GM23338 (cell line): ENCODE measurements around the gene NDST1. TPM values are rescaled to one million over a fixed set of nuclear protein-coding genes. Genes with fewer than 3 reads are reported as not detected.

Source experiments
- ATAC-seq: fragments of 200-7000 bp; cut with Tn5 transposase; 3 replicates; pipeline ENCODE4 v1.9.1; 2020
- DNase-seq: peaks from one replicate; pipeline ENCODE4 v3.0.0-alpha.2; 2015; ENCODE audit warnings: low spot score
- H2AFZ ChIP-seq: fragments of 200-600 bp; sonication (generic); 2 replicates; pipeline ENCODE4 v1.8.0; 2016; ENCODE audit warnings: antibody characterized with exemption, mild to moderate bottlenecking, moderate library complexity
- H3F3A ChIP-seq: fragments of 200-600 bp; sonication (generic); replicated peaks from 2 replicates; pipeline ENCODE4 v1.8.0; 2017; ENCODE audit warnings: antibody characterized with exemption, mixed run types, low read depth
- H3K27ac ChIP-seq: fragments of 200-600 bp; sonication (generic); 2 replicates; pipeline ENCODE4 v1.6.1; 2016; ENCODE audit warnings: low read depth
- H3K27me3 ChIP-seq: fragments of 200-600 bp; sonication (generic); 2 replicates; pipeline ENCODE4 v1.8.0; 2016; ENCODE audit warnings: mild to moderate bottlenecking, mixed run types, moderate library complexity; ENCODE audit not compliant: insufficient read depth
- H3K36me3 ChIP-seq: fragments of 200-600 bp; sonication (generic); 2 replicates; pipeline ENCODE4 v1.8.0; 2016; ENCODE audit warnings: mild to moderate bottlenecking; ENCODE audit not compliant: insufficient read depth
- H3K4me1 ChIP-seq: fragments of 200-600 bp; sonication (generic); 2 replicates; pipeline ENCODE4 v1.8.0; 2016; ENCODE audit warnings: mild to moderate bottlenecking, moderate library complexity; ENCODE audit not compliant: insufficient read depth
- H3K4me2 ChIP-seq: fragments of 200-600 bp; sonication (generic); 2 replicates; pipeline ENCODE4 v1.7.1; 2017; ENCODE audit warnings: mixed run types
- H3K4me3 ChIP-seq: fragments of 200-600 bp; sonication (generic); 2 replicates; pipeline ENCODE4 v1.6.1; 2016; ENCODE audit warnings: mixed run types
- H3K79me2 ChIP-seq: fragments of 200-600 bp; sonication (generic); replicated peaks from 2 replicates; pipeline ENCODE4 v1.8.0; 2017; ENCODE audit warnings: mild to moderate bottlenecking; ENCODE audit not compliant: insufficient read depth
- H3K9me2 ChIP-seq: fragments of 200-600 bp; sonication (generic); 2 replicates; pipeline ENCODE4 v1.8.0; 2017; ENCODE audit not compliant: insufficient read depth
- H4K20me1 ChIP-seq: fragments of 200-600 bp; sonication (generic); replicated peaks from 2 replicates; pipeline ENCODE4 v1.8.0; 2017; ENCODE audit warnings: mild to moderate bottlenecking; ENCODE audit not compliant: insufficient read depth
- H3K27ac Mint-ChIP-seq: 2 replicates; pipeline ENCODE4 v1.8.0; 2020; ENCODE audit warnings: inconsistent platforms, mild to moderate bottlenecking, moderate library complexity, mixed read lengths
- H3K27me3 Mint-ChIP-seq: 3 replicates; pipeline ENCODE4 v1.8.0; 2022; ENCODE audit warnings: low read depth, mild to moderate bottlenecking, moderate library complexity, mixed read lengths, inconsistent platforms; ENCODE audit not compliant: insufficient read depth, poor library complexity
- H3K36me3 Mint-ChIP-seq: 3 replicates; pipeline ENCODE4 v1.8.0; 2021; ENCODE audit warnings: low read depth, mild to moderate bottlenecking, inconsistent platforms, moderate library complexity, mixed read lengths
- H3K4me1 Mint-ChIP-seq: 3 replicates; pipeline ENCODE4 v1.8.0; 2020; ENCODE audit warnings: mild to moderate bottlenecking, inconsistent platforms, mixed read lengths
- H3K4me3 Mint-ChIP-seq: 3 replicates; pipeline ENCODE4 v1.8.0; 2021; ENCODE audit warnings: moderate library complexity, mild to moderate bottlenecking, inconsistent platforms, mixed read lengths
- H3K9me3 Mint-ChIP-seq: 3 replicates; pipeline ENCODE4 v1.8.0; 2020; ENCODE audit warnings: moderate library complexity, mild to moderate bottlenecking, inconsistent platforms, mixed read lengths
- CREB1 ChIP-seq: fragments of 250-450 bp; sonication (Bioruptor Pico); IDR thresholded peaks from 2 replicates; pipeline ENCODE4 v1.5.0; 2020; ENCODE audit warnings: low read depth, mild to moderate bottlenecking, moderate library complexity
- EZH2 ChIP-seq: fragments of 200-600 bp; sonication (generic); IDR thresholded peaks from one replicate; pipeline ENCODE4 v1.8.0; 2017; ENCODE audit warnings: antibody characterized with exemption, mild to moderate bottlenecking, low read depth; ENCODE audit not compliant: unreplicated experiment
- EZH2phosphoT487 ChIP-seq: fragments of 200-600 bp; sonication (generic); IDR thresholded peaks from one replicate; pipeline ENCODE4 v1.8.1; 2018; ENCODE audit warnings: antibody characterized with exemption; ENCODE audit not compliant: unreplicated experiment
- JUNB ChIP-seq: IDR thresholded peaks from one replicate; pipeline ENCODE4 v1.6.1; 2016; ENCODE audit warnings: antibody characterized with exemption; ENCODE audit not compliant: unreplicated experiment
- NANOG ChIP-seq: IDR thresholded peaks from 2 replicates; pipeline ENCODE4 v1.6.1; 2016; ENCODE audit warnings: antibody characterized with exemption, borderline replicate concordance
- POLR2AphosphoS5 ChIP-seq: IDR thresholded peaks from 2 replicates; pipeline ENCODE4 v1.6.1; 2016; ENCODE audit warnings: antibody characterized with exemption, low read depth
- REST ChIP-seq: IDR thresholded peaks from one replicate; pipeline ENCODE4 v1.6.1; 2018; ENCODE audit warnings: antibody characterized with exemption; ENCODE audit not compliant: unreplicated experiment
- STAT1 ChIP-seq: IDR thresholded peaks from one replicate; pipeline ENCODE4 v1.6.1; 2016; ENCODE audit warnings: antibody characterized with exemption; ENCODE audit not compliant: unreplicated experiment
- ZNF114 ChIP-seq: fragments of 250-450 bp; sonication (Bioruptor Pico); IDR thresholded peaks from 2 replicates; pipeline ENCODE4 v1.5.0; 2020; ENCODE audit warnings: mild to moderate bottlenecking, moderate library complexity
- ZNF331 ChIP-seq: fragments of 250-450 bp; sonication (Bioruptor Pico); IDR thresholded peaks from 2 replicates; pipeline ENCODE4 v1.5.0; 2020; ENCODE audit warnings: low read depth, mild to moderate bottlenecking, moderate library complexity
- ZNF462 ChIP-seq: fragments of 250-450 bp; sonication (Bioruptor Pico); IDR thresholded peaks from 2 replicates; pipeline ENCODE4 v1.5.0; 2020; ENCODE audit warnings: mild to moderate bottlenecking, moderate library complexity
- polyA plus RNA-seq: library from polyadenylated mRNA; unstranded; fragments of >200 nt; fragmentation: Nextera tagmentation; extraction: Ambion mirVana; gene quantifications from 2 replicates; pipeline ENCODE4 v1.2.1, GENCODE V29; 2016
- total RNA-seq: library from RNA; depleted of rRNA; stranded (reverse); fragments of >200 nt; shearing (Covaris generic); gene quantifications from 2 replicates; pipeline ENCODE4 v1.2.3, GENCODE V29; 2014
- TF ChIP-seq, protein P1 (sequence below), 2 experiments: fragments of 200-600 bp in 1 of 2; sonication (generic) in 1 of 2; conservative IDR thresholded peaks; 2 replicates each; pipeline versions ENCODE4 v1.5.1 to v1.6.1; 2016 to 2017; ENCODE audit warnings: antibody characterized with exemption in 2 of 2, low read depth in 2 of 2, mild to moderate bottlenecking in 2 of 2, moderate library complexity in 1 of 2
- TF ChIP-seq, protein P2 (sequence below): IDR thresholded peaks from 2 replicates; pipeline ENCODE4 v1.6.1; 2016; ENCODE audit warnings: antibody characterized with exemption

NDST1 gene
- total and polyA plus RNA-seq, 2 experiments from 2014 or later: 7.3 to 85.0 TPM

DNA sequence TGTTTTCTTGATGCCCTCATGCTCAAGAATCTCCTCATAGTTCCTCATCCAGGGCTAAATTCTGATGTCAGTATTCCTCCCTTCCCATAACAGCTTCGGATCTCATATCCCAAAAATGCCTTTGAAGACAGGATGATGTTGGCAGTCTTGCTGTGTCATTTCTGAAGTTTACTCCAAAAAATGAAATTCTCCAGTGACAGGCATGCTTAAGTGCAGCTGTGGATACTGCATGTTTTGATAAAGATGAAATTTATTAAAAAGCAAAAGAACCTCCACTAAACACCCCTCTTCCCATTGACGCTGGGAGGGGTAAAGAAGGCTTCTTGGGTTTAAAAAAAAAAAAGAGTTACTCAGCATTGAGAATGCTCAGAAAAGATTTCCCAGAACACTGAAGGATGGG lies 43.1 kb downstream of the NDST1 start:
- Histone ChIP-seq H3K27ac (no peak overlapping the region), H3K4me2 (no peak overlapping the region), H3K9me2 (no peaks in the 10 kb centered on the region), H3F3A (no peaks in the 10 kb centered on the region), H3K79me2 (no peaks in the 10 kb centered on the region), H3K4me3 (no peak overlapping the region), H4K20me1 (no peaks in the 10 kb centered on the region), H3K4me1 (no peaks in the 10 kb centered on the region), H2AFZ (no peak overlapping the region), H3K36me3 (peaks cover 15% of the 10 kb centered on the region), H3K27me3 (no peaks in the 10 kb centered on the region)
- Mint-ChIP-seq H3K4me3 (no peak overlapping the region), H3K27me3 (peaks cover 15% of the 10 kb centered on the region), H3K9me3 (no peaks in the 10 kb centered on the region), H3K27ac (no peak overlapping the region), H3K36me3 (peaks cover 52% of the 10 kb centered on the region), H3K4me1 (no peaks in the 10 kb centered on the region)
- TF ChIP-seq JUNB: no peak
- no peak for TF ChIP-seq CREB1 (CRISPR knock-in tag)
- no peak for TF ChIP-seq ZNF462
- no peak for TF ChIP-seq STAT1
- TF ChIP-seq, protein P1, sequence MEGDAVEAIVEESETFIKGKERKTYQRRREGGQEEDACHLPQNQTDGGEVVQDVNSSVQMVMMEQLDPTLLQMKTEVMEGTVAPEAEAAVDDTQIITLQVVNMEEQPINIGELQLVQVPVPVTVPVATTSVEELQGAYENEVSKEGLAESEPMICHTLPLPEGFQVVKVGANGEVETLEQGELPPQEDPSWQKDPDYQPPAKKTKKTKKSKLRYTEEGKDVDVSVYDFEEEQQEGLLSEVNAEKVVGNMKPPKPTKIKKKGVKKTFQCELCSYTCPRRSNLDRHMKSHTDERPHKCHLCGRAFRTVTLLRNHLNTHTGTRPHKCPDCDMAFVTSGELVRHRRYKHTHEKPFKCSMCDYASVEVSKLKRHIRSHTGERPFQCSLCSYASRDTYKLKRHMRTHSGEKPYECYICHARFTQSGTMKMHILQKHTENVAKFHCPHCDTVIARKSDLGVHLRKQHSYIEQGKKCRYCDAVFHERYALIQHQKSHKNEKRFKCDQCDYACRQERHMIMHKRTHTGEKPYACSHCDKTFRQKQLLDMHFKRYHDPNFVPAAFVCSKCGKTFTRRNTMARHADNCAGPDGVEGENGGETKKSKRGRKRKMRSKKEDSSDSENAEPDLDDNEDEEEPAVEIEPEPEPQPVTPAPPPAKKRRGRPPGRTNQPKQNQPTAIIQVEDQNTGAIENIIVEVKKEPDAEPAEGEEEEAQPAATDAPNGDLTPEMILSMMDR (conservative IDR thresholded peaks at IDR 0.05; ENCODE audit: low read depth in 2 of 2): no peak
- TF ChIP-seq REST: no peak
- TF ChIP-seq EZH2phosphoT487: no peak
- no peak for TF ChIP-seq ZNF114 (CRISPR knock-in tag)
- TF ChIP-seq POLR2AphosphoS5: no peak
- no peak for TF ChIP-seq ZNF331 (CRISPR knock-in tag)
- TF ChIP-seq, protein P2, sequence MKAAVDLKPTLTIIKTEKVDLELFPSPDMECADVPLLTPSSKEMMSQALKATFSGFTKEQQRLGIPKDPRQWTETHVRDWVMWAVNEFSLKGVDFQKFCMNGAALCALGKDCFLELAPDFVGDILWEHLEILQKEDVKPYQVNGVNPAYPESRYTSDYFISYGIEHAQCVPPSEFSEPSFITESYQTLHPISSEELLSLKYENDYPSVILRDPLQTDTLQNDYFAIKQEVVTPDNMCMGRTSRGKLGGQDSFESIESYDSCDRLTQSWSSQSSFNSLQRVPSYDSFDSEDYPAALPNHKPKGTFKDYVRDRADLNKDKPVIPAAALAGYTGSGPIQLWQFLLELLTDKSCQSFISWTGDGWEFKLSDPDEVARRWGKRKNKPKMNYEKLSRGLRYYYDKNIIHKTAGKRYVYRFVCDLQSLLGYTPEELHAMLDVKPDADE: no peak
- no peak for TF ChIP-seq NANOG
- TF ChIP-seq EZH2: no peak
- DNase-seq: no peak
- ATAC-seq: no peak
